A673 (cell line): Measurements from ENCODE around the gene ROR2. TPM values are rescaled to one million over a fixed set of nuclear protein-coding genes. Genes with fewer than 3 reads are reported as not detected.

Source experiments
- BruUV-seq: library from RNA; stranded (reverse); fragments of 400-500 nt; replicated peaks from 2 replicates; lab custom pipeline; 2021; lab: Mats Ljungman, UMichigan
- CTCF ChIA-PET: fragments of 300-600 bp; sonication (Branson Sonifier 250); formaldehyde crosslinking; loops from one replicate; lab custom pipeline; 2022; ENCODE audit warnings: antibody characterized with exemption; lab: Charles Lee
- POLR2A ChIA-PET: fragments of 300-600 bp; sonication (Branson Sonifier 250); formaldehyde crosslinking; loops from one replicate; lab custom pipeline; 2022; ENCODE audit warnings: antibody characterized with exemption; ENCODE audit not compliant: low non-redundant PET; lab: Charles Lee
- DNase-seq: peaks from one replicate; pipeline ENCODE4 v3.0.0-alpha.2; 2015; ENCODE audit warnings: low spot score
- H3K27ac ChIP-seq: fragments of 200-600 bp; sonication (generic); 2 replicates; pipeline ENCODE4 v1.5.1; 2016; ENCODE audit warnings: mixed run types, low read depth, mild to moderate bottlenecking, mixed read lengths, antibody characterized with exemption, low read length; ENCODE audit not compliant: poor library complexity, severe bottlenecking
- H3K27me3 ChIP-seq: fragments of 200-600 bp; sonication (generic); replicated peaks from 2 replicates; pipeline ENCODE4 v1.6.1; 2017; ENCODE audit warnings: mixed run types, low read depth, mild to moderate bottlenecking, mixed read lengths, antibody characterized with exemption, low read length; ENCODE audit not compliant: insufficient read depth, poor library complexity
- H3K36me3 ChIP-seq: fragments of 200-600 bp; sonication (generic); 2 replicates; pipeline ENCODE4 v1.6.1; 2016; ENCODE audit warnings: mixed run types, mild to moderate bottlenecking, mixed read lengths, antibody characterized with exemption, low read length; ENCODE audit not compliant: insufficient read depth, poor library complexity, severe bottlenecking
- H3K4me1 ChIP-seq: fragments of 200-600 bp; sonication (generic); 2 replicates; pipeline ENCODE4 v1.6.1; 2017; ENCODE audit warnings: mixed run types, mild to moderate bottlenecking, mixed read lengths, antibody characterized with exemption, low read length; ENCODE audit not compliant: insufficient read depth, poor library complexity, severe bottlenecking
- H3K4me3 ChIP-seq: fragments of 200-600 bp; sonication (generic); 2 replicates; pipeline ENCODE4 v1.5.1; 2016; ENCODE audit warnings: low read depth, mixed run types, mild to moderate bottlenecking, mixed read lengths, low read length; ENCODE audit not compliant: poor library complexity, severe bottlenecking
- H3K9me3 ChIP-seq: fragments of 200-600 bp; sonication (generic); 2 replicates; pipeline ENCODE4 v1.6.1; 2016; ENCODE audit warnings: mixed run types, low read depth, mild to moderate bottlenecking, mixed read lengths, antibody characterized with exemption, low read length; ENCODE audit not compliant: poor library complexity, severe bottlenecking
- CTCF ChIP-seq: fragments of 300-800, 200-600 bp; sonication (generic); conservative IDR thresholded peaks from 2 replicates; pipeline ENCODE4 v1.5.1; 2017; ENCODE audit warnings: low read depth, mild to moderate bottlenecking, antibody characterized with exemption, low read length, moderate library complexity, mixed read lengths
- EZH2 ChIP-seq: fragments of 200-600 bp; sonication (generic); IDR thresholded peaks from 2 replicates; pipeline ENCODE4 v1.6.1; 2017; ENCODE audit warnings: borderline replicate concordance, low read depth, mild to moderate bottlenecking, mixed read lengths, antibody characterized with exemption, low read length; ENCODE audit not compliant: poor library complexity, severe bottlenecking
- intact Hi-C: fragments of 100-400 bp; cut with micrococcal nuclease; formaldehyde crosslinking; loops from one replicate; pipeline ENCODE4 v1.10.0; 2022; ENCODE audit not compliant: unreplicated experiment
- total RNA-seq: library from RNA; stranded (reverse); gene quantifications from 2 replicates; pipeline ENCODE4 v1.2.3, GENCODE V29; 2021

Gene ROR2
- total RNA-seq, 1 experiment from 2014 or later = 12.3 TPM

DNA sequence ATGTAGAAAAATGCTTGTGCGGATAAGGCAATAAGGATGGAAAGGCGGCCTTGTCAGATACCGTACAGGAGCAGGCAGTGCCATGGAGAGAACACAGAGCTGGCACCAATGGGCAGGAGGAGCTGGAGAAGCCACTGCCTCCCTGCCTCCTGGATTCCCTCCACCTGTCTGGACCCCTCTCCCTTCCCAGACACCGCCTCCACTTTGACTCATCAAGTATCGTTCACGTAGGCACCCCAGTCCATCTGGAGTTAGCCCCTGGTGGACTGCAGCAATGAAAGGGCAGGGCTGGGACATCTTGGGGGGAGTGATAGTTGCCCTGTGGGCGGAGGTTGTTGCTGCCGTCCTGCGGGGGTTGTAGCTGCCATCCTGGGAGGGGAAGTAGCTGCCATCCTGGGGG is 232.0 kb downstream of the ROR2 start:
- BruUV-seq = no TSS peak
- no peak for DNase-seq
- ChIA-PET POLR2A (no interaction called here), CTCF (interaction anchor here (1.6 kb wide), 1 partner anchor 9 kb away, joined by 6 read pairs; no protein-coding TSS in a partner anchor)
- no peak overlapping the region for H3K27ac ChIP-seq
- TF ChIP-seq EZH2 (no peak), CTCF (no peak)
- H3K4me1 ChIP-seq = peaks cover 5% of the 10 kb centered on the region
- no peaks in the 10 kb centered on the region for H3K36me3 ChIP-seq
- H3K4me3 ChIP-seq = no peak overlapping the region
- intact Hi-C loops = no loop called here
- H3K9me3 ChIP-seq = peaks cover 5% of the 10 kb centered on the region
- no peaks in the 10 kb centered on the region for H3K27me3 ChIP-seq

DNA sequence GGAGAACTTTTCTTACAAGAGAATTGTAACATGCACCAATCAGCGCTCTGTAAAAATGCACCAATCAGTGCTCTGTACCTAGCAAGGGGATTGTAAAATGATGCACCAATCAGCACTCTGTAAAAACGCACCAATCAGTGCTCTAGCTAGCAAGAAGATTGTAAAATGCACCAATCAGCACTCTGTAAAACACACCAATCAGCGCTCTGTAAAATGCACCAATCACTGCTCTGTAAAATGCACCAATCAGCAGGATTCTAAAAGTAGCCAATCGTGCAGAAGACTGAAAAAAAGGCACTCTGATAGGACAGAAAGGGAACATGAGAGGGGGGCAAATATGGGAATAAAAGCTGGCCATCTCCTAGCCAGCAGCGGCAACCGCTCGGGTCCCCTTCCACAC is 233.2 kb downstream of the ROR2 start:
- CTCF ChIA-PET = no interaction called here
- POLR2A ChIA-PET = no interaction called here

GRCh38 chr9:91716239-91716638 is 233.8 kb downstream of the ROR2 start:
- Histone ChIP-seq H3K27me3 (no peaks in the 10 kb centered on the region), H3K4me3 (no peak overlapping the region), H3K36me3 (no peaks in the 10 kb centered on the region), H3K9me3 (peaks cover 5% of the 10 kb centered on the region), H3K4me1 (peaks cover 16% of the 10 kb centered on the region), H3K27ac (no peak overlapping the region)
- no TSS peak for BruUV-seq
- DNase-seq = no peak
- ChIA-PET CTCF (no interaction called here), POLR2A (no interaction called here)
- intact Hi-C loops = no loop called here
- TF ChIP-seq CTCF = no peak
- TF ChIP-seq EZH2 = no peak

More for the DNA sequence above, 233.2 kb downstream of the ROR2 start:
- Histone ChIP-seq H3K27ac (no peak overlapping the region), H3K9me3 (peaks cover 5% of the 10 kb centered on the region), H3K36me3 (no peaks in the 10 kb centered on the region), H3K4me3 (no peak overlapping the region), H3K27me3 (no peaks in the 10 kb centered on the region), H3K4me1 (peaks cover 16% of the 10 kb centered on the region)
- TF ChIP-seq CTCF = no peak
- TF ChIP-seq EZH2 = no peak
- no peak for DNase-seq
- intact Hi-C loops = no loop called here
- BruUV-seq = no TSS peak
